ENCODE measurements around the gene MRO. TPM values are rescaled to one million over a fixed set of nuclear protein-coding genes. Genes with fewer than 3 reads are reported as not detected.

The MRO gene
- total RNA-seq, 1 experiment from 2014 or later, result 0.84 TPM

DNA sequence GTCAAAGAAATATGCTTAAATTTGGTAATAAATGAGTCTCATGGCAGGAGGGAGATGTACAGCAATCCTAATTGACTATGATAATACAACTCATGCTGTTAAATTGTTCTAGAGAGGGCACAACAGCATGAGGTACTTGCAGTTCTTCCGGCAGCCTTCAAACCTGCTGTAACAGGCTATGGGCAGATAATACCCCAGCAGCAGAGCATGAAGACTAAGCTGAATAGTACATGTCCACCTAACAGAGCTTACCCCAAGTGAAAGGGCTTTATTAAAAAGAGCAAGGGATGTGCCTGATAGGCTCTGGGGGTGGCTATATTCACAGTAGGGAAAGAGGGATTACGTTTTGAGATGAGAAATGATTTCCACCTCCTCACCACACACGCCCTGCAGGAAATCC is 28.9 kb downstream of the MRO start:
- no peak for DNase-seq (ENCODE audit: low read depth, low spot score)
- Histone ChIP-seq H3K4me1 (ENCODE audit: control insufficient read depth in 1 of 2, insufficient read depth in 2 of 2, low read length in 2 of 2) (no peaks in the 10 kb centered on the region), H3K4me3 (replicated peaks in 1 of 2; ENCODE audit: low read depth in 1 of 2, low read length in 2 of 2) (no peak overlapping the region), H3K9me2 (ENCODE audit: insufficient read depth) (no peaks in the 10 kb centered on the region), H2AFZ (ENCODE audit: low read depth, low read length, poor library complexity, severe bottlenecking) (no peak overlapping the region), H4K20me1 (ENCODE audit: insufficient read depth) (no peaks in the 10 kb centered on the region), H3K27me3 (ENCODE audit: insufficient read depth, low read length) (no peaks in the 10 kb centered on the region), H3K79me2 (ENCODE audit: insufficient read depth, low read length) (no peaks in the 10 kb centered on the region), H3K9me3 (ENCODE audit: control insufficient read depth in 1 of 2, insufficient read depth in 1 of 2, low read depth in 1 of 2, low read length in 2 of 2) (no peaks in the 10 kb centered on the region), H3K9ac (ENCODE audit: low read length) (no peak overlapping the region), H3K36me3 (ENCODE audit: control insufficient read depth in 1 of 2, insufficient read depth in 2 of 2, low read length in 2 of 2) (no peaks in the 10 kb centered on the region), H3K27ac (ENCODE audit: low read depth, low read length) (no peak overlapping the region), H3K4me2 (ENCODE audit: low read length) (no peak overlapping the region)
- TF ChIP-seq, protein P1, sequence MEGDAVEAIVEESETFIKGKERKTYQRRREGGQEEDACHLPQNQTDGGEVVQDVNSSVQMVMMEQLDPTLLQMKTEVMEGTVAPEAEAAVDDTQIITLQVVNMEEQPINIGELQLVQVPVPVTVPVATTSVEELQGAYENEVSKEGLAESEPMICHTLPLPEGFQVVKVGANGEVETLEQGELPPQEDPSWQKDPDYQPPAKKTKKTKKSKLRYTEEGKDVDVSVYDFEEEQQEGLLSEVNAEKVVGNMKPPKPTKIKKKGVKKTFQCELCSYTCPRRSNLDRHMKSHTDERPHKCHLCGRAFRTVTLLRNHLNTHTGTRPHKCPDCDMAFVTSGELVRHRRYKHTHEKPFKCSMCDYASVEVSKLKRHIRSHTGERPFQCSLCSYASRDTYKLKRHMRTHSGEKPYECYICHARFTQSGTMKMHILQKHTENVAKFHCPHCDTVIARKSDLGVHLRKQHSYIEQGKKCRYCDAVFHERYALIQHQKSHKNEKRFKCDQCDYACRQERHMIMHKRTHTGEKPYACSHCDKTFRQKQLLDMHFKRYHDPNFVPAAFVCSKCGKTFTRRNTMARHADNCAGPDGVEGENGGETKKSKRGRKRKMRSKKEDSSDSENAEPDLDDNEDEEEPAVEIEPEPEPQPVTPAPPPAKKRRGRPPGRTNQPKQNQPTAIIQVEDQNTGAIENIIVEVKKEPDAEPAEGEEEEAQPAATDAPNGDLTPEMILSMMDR (IDR thresholded peaks at IDR 0.05 in 2 of 3, conservative IDR thresholded peaks at IDR 0.05 in 1 of 3; ENCODE audit: borderline replicate concordance in 1 of 3, insufficient read depth in 1 of 3, low read depth in 2 of 3, low read length in 2 of 3), result no peak
- TF ChIP-seq JUND (IDR thresholded peaks at IDR 0.05) (no peak), RAD21 (IDR thresholded peaks at IDR 0.05; ENCODE audit: low read depth) (no peak), ATF3 (IDR thresholded peaks at IDR 0.05) (no peak), TCF7L2 (IDR thresholded peaks at IDR 0.05; ENCODE audit: borderline replicate concordance, extremely low read depth, insufficient read depth, insufficient read length) (no peak), SRF (IDR thresholded peaks at IDR 0.05; ENCODE audit: low read depth) (no peak), POLR2A (IDR thresholded peaks at IDR 0.05; ENCODE audit: borderline replicate concordance, extremely low read depth, insufficient read depth, insufficient read length) (no peak), SIN3A (IDR thresholded peaks at IDR 0.05; ENCODE audit: low read depth) (no peak)
- TF ChIP-seq, protein P2, sequence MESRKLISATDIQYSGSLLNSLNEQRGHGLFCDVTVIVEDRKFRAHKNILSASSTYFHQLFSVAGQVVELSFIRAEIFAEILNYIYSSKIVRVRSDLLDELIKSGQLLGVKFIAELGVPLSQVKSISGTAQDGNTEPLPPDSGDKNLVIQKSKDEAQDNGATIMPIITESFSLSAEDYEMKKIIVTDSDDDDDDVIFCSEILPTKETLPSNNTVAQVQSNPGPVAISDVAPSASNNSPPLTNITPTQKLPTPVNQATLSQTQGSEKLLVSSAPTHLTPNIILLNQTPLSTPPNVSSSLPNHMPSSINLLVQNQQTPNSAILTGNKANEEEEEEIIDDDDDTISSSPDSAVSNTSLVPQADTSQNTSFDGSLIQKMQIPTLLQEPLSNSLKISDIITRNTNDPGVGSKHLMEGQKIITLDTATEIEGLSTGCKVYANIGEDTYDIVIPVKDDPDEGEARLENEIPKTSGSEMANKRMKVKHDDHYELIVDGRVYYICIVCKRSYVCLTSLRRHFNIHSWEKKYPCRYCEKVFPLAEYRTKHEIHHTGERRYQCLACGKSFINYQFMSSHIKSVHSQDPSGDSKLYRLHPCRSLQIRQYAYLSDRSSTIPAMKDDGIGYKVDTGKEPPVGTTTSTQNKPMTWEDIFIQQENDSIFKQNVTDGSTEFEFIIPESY (IDR thresholded peaks at IDR 0.05; ENCODE audit: extremely low read depth, insufficient replicate concordance, low read length), result no peak
- intact Hi-C loops (cut with micrococcal nuclease), result no loop called here
- no peak for ATAC-seq
- CTCF ChIA-PET, result interaction anchor here (1.3 kb wide), 1 partner anchor 11 kb away, joined by 4 read pairs; no protein-coding TSS in a partner anchor
- POLR2A ChIA-PET, result no interaction called here
- no TSS peak for BruUV-seq (replicated peaks)
- RAD21 ChIA-PET (ENCODE audit: low non-redundant PET in 1 of 2, low total read pairs in 2 of 2, uncharacterized antibody in 2 of 2, unreplicated experiment in 2 of 2), result no interaction called here

All from HCT116 (cell line).